GM18508 (cell line): ENCODE measurements around the gene ZNF333.

Experiments used
- ATAC-seq: cut with Tn5 transposase; IDR thresholded peaks from one replicate; pipeline ENCODE4 v1.9.1; 2021; ENCODE audit warnings: moderate number of reproducible peaks; ENCODE audit not compliant: insufficient read depth, unreplicated experiment

ZNF333 gene

GRCh38 chr19:14782626-14783409 is 93.0 kb downstream of the ZNF333 start:
- no peak for ATAC-seq
